ENCODE data around the gene UBASH3B.

UBASH3B gene

GRCh38 chr11:122755409-122755808 is 99.9 kb downstream of the UBASH3B start:
- no peak for DNase-seq (ENCODE audit: low spot score)

GRCh38 chr11:122755941-122756340 is 100.4 kb downstream of the UBASH3B start:
- no peak for DNase-seq (ENCODE audit: low spot score)

- DNase-seq (ENCODE audit: low spot score): no peak
Observed at GRCh38 chr11:122756417-122756816, 100.9 kb downstream of the UBASH3B start.

- DNase-seq (ENCODE audit: low spot score): no peak
Observed at GRCh38 chr11:122757201-122757600, 101.7 kb downstream of the UBASH3B start.

GRCh38 chr11:122758339-122758738 is 102.8 kb downstream of the UBASH3B start:
- DNase-seq (ENCODE audit: low spot score): no peak

- no peak for DNase-seq (ENCODE audit: low spot score)
Observed at GRCh38 chr11:122758974-122759373, 103.5 kb downstream of the UBASH3B start.

- no peak for DNase-seq (ENCODE audit: low spot score)
Observed at GRCh38 chr11:122763108-122763507, 107.6 kb downstream of the UBASH3B start.

- no peak for DNase-seq (ENCODE audit: low spot score)
Observed at GRCh38 chr11:122764371-122765090, 109.0 kb downstream of the UBASH3B start.

- DNase-seq (ENCODE audit: low spot score): no peak
Observed at GRCh38 chr11:122765487-122766131, 110.1 kb downstream of the UBASH3B start.

- DNase-seq (ENCODE audit: low spot score): no peak
Observed at GRCh38 chr11:122769126-122769780, 113.7 kb downstream of the UBASH3B start.

GRCh38 chr11:122772945-122773344 is 117.4 kb downstream of the UBASH3B start:
- DNase-seq (ENCODE audit: low spot score): no peak

GRCh38 chr11:122773781-122774266 is 118.3 kb downstream of the UBASH3B start:
- no peak for DNase-seq (ENCODE audit: low spot score)

- no peak for DNase-seq (ENCODE audit: low spot score)
Observed at GRCh38 chr11:122775675-122776271, 120.3 kb downstream of the UBASH3B start.

GRCh38 chr11:122776546-122776945 is 121.0 kb downstream of the UBASH3B start:
- no peak for DNase-seq (ENCODE audit: low spot score)

- no peak for DNase-seq (ENCODE audit: low spot score)
Observed at GRCh38 chr11:122777343-122777742, 121.8 kb downstream of the UBASH3B start.

- no peak for DNase-seq (ENCODE audit: low spot score)
Observed at GRCh38 chr11:122778148-122778547, 122.6 kb downstream of the UBASH3B start.

- DNase-seq (ENCODE audit: low spot score): no peak
Observed at GRCh38 chr11:122779047-122779629, 123.6 kb downstream of the UBASH3B start.

- DNase-seq (ENCODE audit: low spot score): no peak
Observed at GRCh38 chr11:122780296-122780949, 124.9 kb downstream of the UBASH3B start.

- peak; percentile 95 for DNase-seq (ENCODE audit: low spot score)
Observed at GRCh38 chr11:122781378-122782195, 126.1 kb downstream of the UBASH3B start.

- DNase-seq (ENCODE audit: low spot score): no peak
Observed at GRCh38 chr11:122782222-122782621, 126.7 kb downstream of the UBASH3B start.

All from left forelimb (tissue), 1 donor.